HepG2 (cell line): Measurements from ENCODE around the gene PHRF1. TPM values are rescaled to one million over a fixed set of nuclear protein-coding genes. Genes with fewer than 3 reads are reported as not detected.

Experiments used
- ATAC-seq: fragments of 200-7000 bp; cut with Tn5 transposase; 3 replicates; pipeline ENCODE4 v1.9.1; 2020; ENCODE audit warnings: mild to moderate bottlenecking, moderate library complexity
- BruUV-seq: library from RNA; stranded (reverse); fragments of 400-500 nt; replicated peaks from 2 replicates; lab custom pipeline; 2021; lab: Mats Ljungman, UMichigan
- CTCF ChIA-PET: fragments of 300-600 bp; formaldehyde crosslinking; extraction: SDS; loops from one replicate; lab custom pipeline; 2021; ENCODE audit warnings: low total read pairs, inconsistent platforms, low intra/inter-chr PET ratio; lab: Yijun Ruan, JAX
- POLR2A ChIA-PET: fragments of 350-600 bp; sonication (Branson Sonifier 250); formaldehyde crosslinking; loops from one replicate; lab custom pipeline; 2020; ENCODE audit warnings: antibody characterized with exemption, inconsistent platforms; lab: Yijun Ruan, JAX
- DNase-seq: peaks from one replicate; pipeline ENCODE4 v3.0.0-alpha.2; 2015; ENCODE audit warnings: low spot score
- FAIRE-seq: peaks from 3 replicates; lab custom pipeline; 2011; peaks lifted over from hg19 to GRCh38; lab: Jason Lieb, UNC
- H2AFZ ChIP-seq: one replicate; pipeline ENCODE4 v1.6.1; 2011; ENCODE audit warnings: low read length, inconsistent platforms
- H3K27ac ChIP-seq: fragments of 300-600 bp; 3 replicates; pipeline ENCODE4 v1.8.0; 2011; ENCODE audit warnings: mixed run types, mild to moderate bottlenecking, mixed read lengths, low read length, inconsistent platforms; ENCODE audit not compliant: insufficient read depth; ENCODE audit errors: extremely low read length
- H3K27me3 ChIP-seq, 2 experiments: fragments of 200-600 bp in 1 of 2; 2 replicates in 1 of 2; 3 replicates in 1 of 2; pipeline versions ENCODE4 v1.6.0 to v1.8.0; 2011; ENCODE audit warnings: low read length in 2 of 2, mild to moderate bottlenecking in 2 of 2, moderate library complexity in 2 of 2, inconsistent platforms in 1 of 2; ENCODE audit not compliant: insufficient read depth in 2 of 2, control insufficient read depth in 1 of 2
- H3K36me3 ChIP-seq, 2 experiments: fragments of 200-600 bp in 1 of 2; replicated peaks in 1 of 2; 2 replicates in 1 of 2; 3 replicates in 1 of 2; pipeline versions ENCODE4 v1.5.1 to v1.8.0; 2011; ENCODE audit warnings: low read length in 2 of 2, inconsistent platforms in 1 of 2; ENCODE audit not compliant: insufficient read depth in 2 of 2, control insufficient read depth in 1 of 2
- H3K4me1 ChIP-seq: 2 replicates; pipeline ENCODE4 v1.5.1; 2012; ENCODE audit warnings: low read length, inconsistent platforms; ENCODE audit not compliant: insufficient read depth
- H3K4me2 ChIP-seq: 2 replicates; pipeline ENCODE4 v1.6.0; 2011; ENCODE audit warnings: low read depth, low read length, inconsistent platforms
- H3K4me3 ChIP-seq, 3 experiments: fragments of 200-600 bp in 1 of 3; sonication (generic), shearing (Covaris generic) in 1 of 3; replicated peaks in 1 of 3; 2 replicates each; pipeline ENCODE4 v1.5.1; 2011 to 2016; ENCODE audit warnings: low read length in 3 of 3, inconsistent platforms in 2 of 3, low read depth in 2 of 3, mild to moderate bottlenecking in 2 of 3, control low read depth in 1 of 3, mixed read lengths in 1 of 3; ENCODE audit not compliant: insufficient read depth in 1 of 3
- H3K79me2 ChIP-seq: one replicate; pipeline ENCODE4 v1.6.1; 2011; ENCODE audit warnings: low read length, inconsistent platforms; ENCODE audit not compliant: insufficient read depth
- H3K9ac ChIP-seq: 2 replicates; pipeline ENCODE4 v1.6.0; 2011; ENCODE audit warnings: mild to moderate bottlenecking, low read depth, low read length, inconsistent platforms; ENCODE audit not compliant: insufficient read depth
- H3K9me3 ChIP-seq: 2 replicates; pipeline ENCODE4 v1.5.1; 2012; ENCODE audit warnings: mild to moderate bottlenecking, low read length
- H4K20me1 ChIP-seq: 2 replicates; pipeline ENCODE4 v1.6.0; 2011; ENCODE audit warnings: inconsistent platforms, mild to moderate bottlenecking, low read length, moderate library complexity; ENCODE audit not compliant: insufficient read depth
- AGO2 ChIP-seq: fragments of 200-400 bp; formaldehyde crosslinking; optimal IDR thresholded peaks from 2 replicates; pipeline ENCODE3; 2017; ENCODE audit warnings: mild to moderate bottlenecking, low read depth, low read length, moderate library complexity
- ATAD3A ChIP-seq: sonication (generic); formaldehyde crosslinking; IDR thresholded peaks from 2 replicates; pipeline ENCODE4 v1.4.0; 2020; ENCODE audit warnings: missing genetic modification reagents
- GZF1 ChIP-seq: sonication (generic); formaldehyde crosslinking; IDR thresholded peaks from 2 replicates; pipeline ENCODE4 v1.5.1; 2020; ENCODE audit warnings: mild to moderate bottlenecking, missing genetic modification reagents
- NFE2 ChIP-seq: sonication (generic); formaldehyde crosslinking; IDR thresholded peaks from 2 replicates; pipeline ENCODE4 v1.4.0; 2020; ENCODE audit warnings: missing genetic modification reagents
- PHF20 ChIP-seq: sonication (generic); formaldehyde crosslinking; IDR thresholded peaks from 2 replicates; pipeline ENCODE4 v1.5.0; 2020; ENCODE audit warnings: mild to moderate bottlenecking, missing genetic modification reagents
- RBFOX2 ChIP-seq: fragments of 200-400 bp; formaldehyde crosslinking; IDR thresholded peaks from 2 replicates; pipeline ENCODE4 v1.6.1; 2017; ENCODE audit warnings: low read depth, mild to moderate bottlenecking, low read length
- RBM39 ChIP-seq: fragments of 200-400 bp; formaldehyde crosslinking; IDR thresholded peaks from one replicate; pipeline ENCODE4 v1.6.1; 2018; ENCODE audit warnings: antibody characterized with exemption, mild to moderate bottlenecking, low read depth, low read length; ENCODE audit not compliant: poor library complexity, severe bottlenecking
- TP53 ChIP-seq: sonication (generic); formaldehyde crosslinking; conservative IDR thresholded peaks from 2 replicates; pipeline ENCODE4 v1.4.0; 2020; ENCODE audit warnings: missing genetic modification reagents
- ZNF256 ChIP-seq: sonication (generic); formaldehyde crosslinking; conservative IDR thresholded peaks from 2 replicates; pipeline ENCODE4 v1.4.0; 2020; ENCODE audit warnings: missing genetic modification reagents
- ZNF652 ChIP-seq: IDR thresholded peaks from 2 replicates; pipeline ENCODE4 v1.6.1; 2016; ENCODE audit warnings: low read depth, borderline replicate concordance
- ZNF781 ChIP-seq: sonication (generic); formaldehyde crosslinking; IDR thresholded peaks from 2 replicates; pipeline ENCODE4 v1.5.1; 2020; ENCODE audit warnings: borderline replicate concordance, mild to moderate bottlenecking, missing genetic modification reagents; ENCODE audit errors: not compliant biosample characterization
- ZNF816 ChIP-seq: sonication (generic); formaldehyde crosslinking; IDR thresholded peaks from 2 replicates; pipeline ENCODE4 v1.8.0; 2022; ENCODE audit warnings: missing genetic modification reagents, mild to moderate bottlenecking, borderline replicate concordance
- WGBS: methylation state at CpG from one replicate; pipeline ENCODE4 v1.1.6; 2017; ENCODE audit warnings: low lambda C conversion rate; 5-methylcytosine and 5-hydroxymethylcytosine counted together
- in situ Hi-C: cut with HindIII; loops from 2 replicates; pipeline ENCODE4 v1.10.0; 2017; ENCODE audit warnings: low pct_unique_long_range_greater_than_20kb; ENCODE audit not compliant: extremely low pct_ligation_motif_present
- intact Hi-C: fragments of 100-400 bp; cut with micrococcal nuclease; formaldehyde crosslinking; loops from one replicate; pipeline ENCODE4 v1.10.0; 2022; ENCODE audit not compliant: unreplicated experiment
- polyA plus RNA-seq, 8 experiments: library from polyadenylated mRNA; depleted of rRNA in 3 of 8; stranded (reverse) in 7 of 8; unstranded in 1 of 8; fragments of >200 nt; fragmentation: Illumina TruSeq in 4 of 8; extraction: Trizol in 4 of 8; gene quantifications; 2 replicates each; pipeline versions ENCODE4 v1.2.1 to v1.2.3, GENCODE V29; 2011 to 2016; ENCODE audit warnings: low read depth in 4 of 8, missing spikeins in 1 of 8, mixed read lengths in 1 of 8; ENCODE audit not compliant: insufficient read depth in 1 of 8
- total RNA-seq, 5 experiments: library from RNA; depleted of rRNA; stranded (reverse); fragments of >200 nt; fragmentation: Illumina TruSeq; extraction: Trizol; gene quantifications; 2 replicates each; pipeline ENCODE4 v1.2.3, GENCODE V29; 2016; ENCODE audit warnings: low read depth in 1 of 5
- TF ChIP-seq, protein P1 (sequence below): sonication (generic); formaldehyde crosslinking; IDR thresholded peaks from 2 replicates; pipeline ENCODE4 v1.4.0; 2020; ENCODE audit warnings: low read depth, missing genetic modification reagents
- TF ChIP-seq, protein P2 (sequence below): IDR thresholded peaks from 2 replicates; pipeline ENCODE4 v1.6.1; 2012; ENCODE audit warnings: inconsistent platforms
- TF ChIP-seq, protein P3 (sequence below): sonication (generic); formaldehyde crosslinking; IDR thresholded peaks from 2 replicates; pipeline ENCODE4 v1.9.0; 2021; ENCODE audit warnings: missing genetic modification reagents, mild to moderate bottlenecking, borderline replicate concordance
- TF ChIP-seq, protein P4 (sequence below): sonication (generic); formaldehyde crosslinking; IDR thresholded peaks from 2 replicates; pipeline ENCODE4 v1.5.0; 2020; ENCODE audit warnings: mild to moderate bottlenecking, low read depth, missing genetic modification reagents, borderline replicate concordance

The PHRF1 gene
- total and polyA plus RNA-seq, 2 of the 13 experiments (the other 11 are each of a cell fraction or from before 2014, with no cell fraction given): 8.2 to 16.7 TPM

DNA sequence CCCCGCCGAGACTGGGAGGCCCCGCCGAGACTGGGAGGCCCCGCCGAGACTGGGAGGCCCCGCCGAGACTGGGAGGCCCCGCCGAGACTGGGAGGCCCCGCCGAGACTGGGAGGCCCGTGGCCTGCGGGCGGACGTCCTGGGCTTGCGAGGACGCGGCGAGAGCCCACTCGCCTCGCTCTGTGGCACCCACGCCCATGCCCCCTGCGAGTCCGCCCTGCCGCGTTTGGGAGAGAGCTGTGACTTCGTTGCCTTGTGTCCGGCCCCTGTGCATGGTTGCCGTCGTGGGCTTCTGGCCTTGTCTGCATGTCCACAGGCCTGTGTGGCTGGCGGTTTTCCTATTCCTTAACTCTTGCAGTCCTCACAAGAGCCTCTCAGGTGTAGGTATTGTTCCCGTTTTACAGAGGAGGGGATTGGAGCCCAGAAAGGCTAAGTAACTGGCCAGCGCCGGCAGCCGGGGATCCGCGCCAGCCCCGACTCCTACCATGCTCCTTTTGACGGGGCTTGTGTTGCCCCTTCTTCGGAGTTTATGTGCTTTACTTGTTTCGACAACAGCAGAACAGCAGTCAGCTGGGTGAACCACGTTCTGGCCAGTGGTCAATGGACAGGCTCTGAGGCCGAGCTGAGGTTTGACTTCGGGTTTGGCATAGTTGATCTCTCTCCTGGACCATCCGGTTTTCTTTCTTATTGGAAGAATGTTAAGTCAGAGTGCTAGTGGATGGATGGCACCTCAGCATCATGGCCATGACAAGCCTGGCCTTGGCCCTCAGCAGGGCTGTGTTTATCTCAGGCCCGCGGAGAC is 741 bp downstream of the PHRF1 start (continued):
- TF ChIP-seq, protein P1, sequence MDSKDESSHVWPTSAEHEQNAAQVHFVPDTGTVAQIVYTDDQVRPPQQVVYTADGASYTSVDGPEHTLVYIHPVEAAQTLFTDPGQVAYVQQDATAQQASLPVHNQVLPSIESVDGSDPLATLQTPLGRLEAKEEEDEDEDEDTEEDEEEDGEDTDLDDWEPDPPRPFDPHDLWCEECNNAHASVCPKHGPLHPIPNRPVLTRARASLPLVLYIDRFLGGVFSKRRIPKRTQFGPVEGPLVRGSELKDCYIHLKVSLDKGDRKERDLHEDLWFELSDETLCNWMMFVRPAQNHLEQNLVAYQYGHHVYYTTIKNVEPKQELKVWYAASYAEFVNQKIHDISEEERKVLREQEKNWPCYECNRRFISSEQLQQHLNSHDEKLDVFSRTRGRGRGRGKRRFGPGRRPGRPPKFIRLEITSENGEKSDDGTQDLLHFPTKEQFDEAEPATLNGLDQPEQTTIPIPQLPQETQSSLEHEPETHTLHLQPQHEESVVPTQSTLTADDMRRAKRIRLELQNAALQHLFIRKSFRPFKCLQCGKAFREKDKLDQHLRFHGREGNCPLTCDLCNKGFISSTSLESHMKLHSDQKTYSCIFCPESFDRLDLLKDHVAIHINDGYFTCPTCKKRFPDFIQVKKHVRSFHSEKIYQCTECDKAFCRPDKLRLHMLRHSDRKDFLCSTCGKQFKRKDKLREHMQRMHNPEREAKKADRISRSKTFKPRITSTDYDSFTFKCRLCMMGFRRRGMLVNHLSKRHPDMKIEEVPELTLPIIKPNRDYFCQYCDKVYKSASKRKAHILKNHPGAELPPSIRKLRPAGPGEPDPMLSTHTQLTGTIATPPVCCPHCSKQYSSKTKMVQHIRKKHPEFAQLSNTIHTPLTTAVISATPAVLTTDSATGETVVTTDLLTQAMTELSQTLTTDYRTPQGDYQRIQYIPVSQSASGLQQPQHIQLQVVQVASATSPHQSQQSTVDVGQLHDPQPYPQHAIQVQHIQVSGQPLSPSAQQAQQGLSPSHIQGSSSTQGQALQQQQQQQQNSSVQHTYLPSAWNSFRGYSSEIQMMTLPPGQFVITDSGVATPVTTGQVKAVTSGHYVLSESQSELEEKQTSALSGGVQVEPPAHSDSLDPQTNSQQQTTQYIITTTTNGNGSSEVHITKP: 0 out of 2 replicates have a peak, but pooled peaks have one; percentile 22
- TF ChIP-seq RBM39 (peak; percentile 68), RBFOX2 (peak; percentile 45), AGO2 (peak; percentile 65)
- TF ChIP-seq, protein P2, sequence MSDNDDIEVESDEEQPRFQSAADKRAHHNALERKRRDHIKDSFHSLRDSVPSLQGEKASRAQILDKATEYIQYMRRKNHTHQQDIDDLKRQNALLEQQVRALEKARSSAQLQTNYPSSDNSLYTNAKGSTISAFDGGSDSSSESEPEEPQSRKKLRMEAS: 0 out of 2 replicates have a peak, but pooled peaks have one; percentile 4
- TF ChIP-seq, all 625 proteins: peak for 24

DNA sequence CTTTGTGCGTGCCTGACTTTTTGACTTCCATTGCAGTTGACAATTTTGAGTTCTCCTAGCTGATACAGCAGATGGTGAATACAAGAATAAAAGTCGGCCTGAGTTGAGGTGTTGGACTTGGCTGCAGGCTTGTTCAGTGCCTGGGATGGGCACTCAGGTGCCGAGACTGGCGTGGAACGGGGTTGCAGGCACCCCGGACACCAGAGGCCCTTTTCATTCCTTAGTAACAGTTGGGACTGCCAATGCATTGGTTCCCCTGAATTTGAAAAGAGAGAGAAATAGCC is 1.3 kb downstream of the PHRF1 start:
- ChIA-PET CTCF (no interaction called here), POLR2A (interaction anchor here (0.7 to 1.3 kb wide), 2 partner anchors 8 to 23 kb away, joined by 3 read pairs; no protein-coding TSS in a partner anchor)
- peak overlapping the region; percentile 100 for H3K9ac ChIP-seq
- DNase-seq (no peak), FAIRE-seq (no peak), ATAC-seq (no peak)
- peaks cover 43% of the 10 kb centered on the region for H4K20me1 ChIP-seq
- in situ Hi-C loops (no loop called here), intact Hi-C loops (no loop called here)
- TSS peak; percentile 60 for BruUV-seq
- peak overlapping the region; percentile 78 to 100 (median 92) for H3K4me3 ChIP-seq
- H3K4me1 ChIP-seq: peaks cover 54% of the 10 kb centered on the region
- no peak overlapping the region for H2AFZ ChIP-seq
- WGBS: 5% methylated on average over 6 of the region's 6 CpGs
- H3K79me2 ChIP-seq: peaks cover 56% of the 10 kb centered on the region
- H3K27ac ChIP-seq: peak overlapping the region; percentile 80
- no peaks in the 10 kb centered on the region for H3K9me3 ChIP-seq
- H3K4me2 ChIP-seq: peak overlapping the region; percentile 94
- peaks cover 8 to 14% of the 10 kb centered on the region in 2 experiments; a peak in 4 of 5 replicates for H3K36me3 ChIP-seq
- no peaks in the 10 kb centered on the region; a peak in 1 of 5 replicates for H3K27me3 ChIP-seq
- TF ChIP-seq NFE2: no peak
- 0 out of 2 replicates have a peak, but pooled peaks have one; percentile 18 for TF ChIP-seq PHF20
- TF ChIP-seq, protein P3, sequence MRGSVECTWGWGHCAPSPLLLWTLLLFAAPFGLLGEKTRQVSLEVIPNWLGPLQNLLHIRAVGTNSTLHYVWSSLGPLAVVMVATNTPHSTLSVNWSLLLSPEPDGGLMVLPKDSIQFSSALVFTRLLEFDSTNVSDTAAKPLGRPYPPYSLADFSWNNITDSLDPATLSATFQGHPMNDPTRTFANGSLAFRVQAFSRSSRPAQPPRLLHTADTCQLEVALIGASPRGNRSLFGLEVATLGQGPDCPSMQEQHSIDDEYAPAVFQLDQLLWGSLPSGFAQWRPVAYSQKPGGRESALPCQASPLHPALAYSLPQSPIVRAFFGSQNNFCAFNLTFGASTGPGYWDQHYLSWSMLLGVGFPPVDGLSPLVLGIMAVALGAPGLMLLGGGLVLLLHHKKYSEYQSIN: no peak
- TF ChIP-seq ZNF652 (CRISPR knock-in tag): no peak
- no peak for TF ChIP-seq ZNF781 (CRISPR knock-in tag)
- no peak for TF ChIP-seq ZNF816 (CRISPR knock-in tag)
- no peak for TF ChIP-seq ATAD3A (CRISPR knock-in tag)
- no peak for TF ChIP-seq GZF1 (CRISPR knock-in tag)
- no peak for TF ChIP-seq TP53 (CRISPR knock-in tag)
- no peak for TF ChIP-seq ZNF256 (CRISPR knock-in tag)
- TF ChIP-seq, protein P4, sequence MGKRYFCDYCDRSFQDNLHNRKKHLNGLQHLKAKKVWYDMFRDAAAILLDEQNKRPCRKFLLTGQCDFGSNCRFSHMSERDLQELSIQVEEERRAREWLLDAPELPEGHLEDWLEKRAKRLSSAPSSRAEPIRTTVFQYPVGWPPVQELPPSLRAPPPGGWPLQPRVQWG (CRISPR knock-in tag): no peak
